Panc1 (cell line): ENCODE results near the gene MAPK8.

ENCODE experiments used
- POLR2AphosphoS5 ChIP-seq: IDR thresholded peaks from 2 replicates; pipeline ENCODE4 v1.6.1; 2012; ENCODE audit warnings: mild to moderate bottlenecking, low read depth, low read length, moderate library complexity
- TCF7L2 ChIP-seq: IDR thresholded peaks from 2 replicates; pipeline ENCODE4 v1.6.1; 2011; ENCODE audit warnings: mild to moderate bottlenecking, low read depth, low read length, inconsistent platforms
- TF ChIP-seq, protein P1 (sequence below): fragments of 450-650 bp; IDR thresholded peaks from 2 replicates; pipeline ENCODE4 v1.5.1; 2017; ENCODE audit warnings: mild to moderate bottlenecking
- TF ChIP-seq, protein P2 (sequence below), 2 experiments: IDR thresholded peaks; 2 replicates each; pipeline ENCODE4 v1.6.1; 2011 to 2012; ENCODE audit warnings: low read depth in 2 of 2, control low read depth in 1 of 2, low read length in 1 of 2, mild to moderate bottlenecking in 1 of 2, moderate library complexity in 1 of 2; ENCODE audit not compliant: insufficient read depth in 1 of 2

DNA sequence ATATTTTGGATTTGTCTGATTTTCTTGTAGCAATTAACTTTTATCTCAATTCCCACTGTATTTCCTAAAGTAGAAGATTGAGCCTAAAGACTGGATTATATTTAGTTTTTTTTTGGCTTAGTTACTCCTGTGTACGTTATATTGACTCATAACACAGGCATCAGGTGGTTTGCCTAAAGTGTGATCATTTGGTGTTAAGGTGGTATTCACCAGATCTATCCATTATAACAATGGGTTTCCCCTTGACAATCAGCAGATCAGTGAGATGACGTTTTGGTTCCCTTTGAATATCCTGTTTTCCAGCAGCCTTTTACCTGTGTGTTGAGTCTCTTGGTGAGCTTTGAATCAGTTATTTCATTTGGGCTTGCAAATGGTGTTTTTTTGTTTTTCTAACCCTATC is 18.1 kb downstream of the MAPK8 start:
- TF ChIP-seq, protein P1, sequence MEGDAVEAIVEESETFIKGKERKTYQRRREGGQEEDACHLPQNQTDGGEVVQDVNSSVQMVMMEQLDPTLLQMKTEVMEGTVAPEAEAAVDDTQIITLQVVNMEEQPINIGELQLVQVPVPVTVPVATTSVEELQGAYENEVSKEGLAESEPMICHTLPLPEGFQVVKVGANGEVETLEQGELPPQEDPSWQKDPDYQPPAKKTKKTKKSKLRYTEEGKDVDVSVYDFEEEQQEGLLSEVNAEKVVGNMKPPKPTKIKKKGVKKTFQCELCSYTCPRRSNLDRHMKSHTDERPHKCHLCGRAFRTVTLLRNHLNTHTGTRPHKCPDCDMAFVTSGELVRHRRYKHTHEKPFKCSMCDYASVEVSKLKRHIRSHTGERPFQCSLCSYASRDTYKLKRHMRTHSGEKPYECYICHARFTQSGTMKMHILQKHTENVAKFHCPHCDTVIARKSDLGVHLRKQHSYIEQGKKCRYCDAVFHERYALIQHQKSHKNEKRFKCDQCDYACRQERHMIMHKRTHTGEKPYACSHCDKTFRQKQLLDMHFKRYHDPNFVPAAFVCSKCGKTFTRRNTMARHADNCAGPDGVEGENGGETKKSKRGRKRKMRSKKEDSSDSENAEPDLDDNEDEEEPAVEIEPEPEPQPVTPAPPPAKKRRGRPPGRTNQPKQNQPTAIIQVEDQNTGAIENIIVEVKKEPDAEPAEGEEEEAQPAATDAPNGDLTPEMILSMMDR, result no peak
- TF ChIP-seq TCF7L2 (no peak), POLR2AphosphoS5 (no peak)
- TF ChIP-seq, protein P2, sequence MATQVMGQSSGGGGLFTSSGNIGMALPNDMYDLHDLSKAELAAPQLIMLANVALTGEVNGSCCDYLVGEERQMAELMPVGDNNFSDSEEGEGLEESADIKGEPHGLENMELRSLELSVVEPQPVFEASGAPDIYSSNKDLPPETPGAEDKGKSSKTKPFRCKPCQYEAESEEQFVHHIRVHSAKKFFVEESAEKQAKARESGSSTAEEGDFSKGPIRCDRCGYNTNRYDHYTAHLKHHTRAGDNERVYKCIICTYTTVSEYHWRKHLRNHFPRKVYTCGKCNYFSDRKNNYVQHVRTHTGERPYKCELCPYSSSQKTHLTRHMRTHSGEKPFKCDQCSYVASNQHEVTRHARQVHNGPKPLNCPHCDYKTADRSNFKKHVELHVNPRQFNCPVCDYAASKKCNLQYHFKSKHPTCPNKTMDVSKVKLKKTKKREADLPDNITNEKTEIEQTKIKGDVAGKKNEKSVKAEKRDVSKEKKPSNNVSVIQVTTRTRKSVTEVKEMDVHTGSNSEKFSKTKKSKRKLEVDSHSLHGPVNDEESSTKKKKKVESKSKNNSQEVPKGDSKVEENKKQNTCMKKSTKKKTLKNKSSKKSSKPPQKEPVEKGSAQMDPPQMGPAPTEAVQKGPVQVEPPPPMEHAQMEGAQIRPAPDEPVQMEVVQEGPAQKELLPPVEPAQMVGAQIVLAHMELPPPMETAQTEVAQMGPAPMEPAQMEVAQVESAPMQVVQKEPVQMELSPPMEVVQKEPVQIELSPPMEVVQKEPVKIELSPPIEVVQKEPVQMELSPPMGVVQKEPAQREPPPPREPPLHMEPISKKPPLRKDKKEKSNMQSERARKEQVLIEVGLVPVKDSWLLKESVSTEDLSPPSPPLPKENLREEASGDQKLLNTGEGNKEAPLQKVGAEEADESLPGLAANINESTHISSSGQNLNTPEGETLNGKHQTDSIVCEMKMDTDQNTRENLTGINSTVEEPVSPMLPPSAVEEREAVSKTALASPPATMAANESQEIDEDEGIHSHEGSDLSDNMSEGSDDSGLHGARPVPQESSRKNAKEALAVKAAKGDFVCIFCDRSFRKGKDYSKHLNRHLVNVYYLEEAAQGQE (IDR thresholded peaks at IDR 0.05; ENCODE audit: insufficient read depth in 1 of 2, low read depth in 2 of 2, low read length in 1 of 2), result no peak
